T-cell (primary cell): ENCODE measurements around the gene COPE. TPM values are rescaled to one million over a fixed set of nuclear protein-coding genes. Genes with fewer than 3 reads are reported as not detected.

Experiments used
- ATAC-seq, 4 experiments: fragments of 200-7000 bp in 3 of 4; fragments of 150-1000 bp in 1 of 4; cut with Tn5 transposase; replicated peaks in 1 of 4; 1 replicate in 3 of 4; 2 replicates in 1 of 4; pipeline ENCODE4 v1.10.0; 2021; ENCODE audit warnings: moderate library complexity in 3 of 4, mild to moderate bottlenecking in 2 of 4, moderate number of reproducible peaks in 1 of 4
- CTCF ChIA-PET, 2 donors: fragments of 300-600 bp; sonication (Branson Sonifier 250); formaldehyde crosslinking; loops; one replicate each; lab custom pipeline; 2022; ENCODE audit warnings: antibody characterized with exemption in 2 of 2; lab: Charles Lee
- POLR2A ChIA-PET, 2 donors: fragments of 300-600 bp; sonication (Branson Sonifier 250); formaldehyde crosslinking; loops; one replicate each; lab custom pipeline; 2022; ENCODE audit warnings: antibody characterized with exemption in 2 of 2; lab: Charles Lee
- DNase-seq, 35 experiments: peaks; one replicate each; pipeline versions ENCODE4 v3.0.0 to v3.0.0-alpha.2; 2013 to 2023
- H3K27ac ChIP-seq: one replicate; pipeline ENCODE4 v1.5.1; 2013; ENCODE audit warnings: low read length
- H3K27me3 ChIP-seq, 2 experiments: replicated peaks in 1 of 2; 1 replicate in 1 of 2; 2 replicates in 1 of 2; pipeline versions ENCODE4 v1.6.1 to v1.7.0; 2013; ENCODE audit warnings: low read length in 1 of 2, mixed read lengths in 1 of 2; ENCODE audit not compliant: control insufficient read depth in 2 of 2, insufficient read depth in 2 of 2; ENCODE audit errors: extremely low read depth in 1 of 2
- H3K36me3 ChIP-seq, 2 donors: 1 replicate in 1 of 2; 2 replicates in 1 of 2; pipeline versions ENCODE4 v1.6.1 to v1.7.0; 2013; ENCODE audit warnings: low read length in 1 of 2; ENCODE audit not compliant: control insufficient read depth in 2 of 2, insufficient read depth in 1 of 2; ENCODE audit errors: extremely low read depth in 1 of 2
- H3K4me1 ChIP-seq, 2 experiments: 1 replicate in 1 of 2; 2 replicates in 1 of 2; pipeline versions ENCODE4 v1.6.1 to v1.7.0; 2013; ENCODE audit warnings: low read length in 2 of 2, mixed read lengths in 1 of 2; ENCODE audit not compliant: insufficient read depth in 2 of 2, control insufficient read depth in 1 of 2; ENCODE audit errors: extremely low read depth in 1 of 2
- H3K4me3 ChIP-seq, 2 donors: 1 replicate in 1 of 2; 2 replicates in 1 of 2; pipeline versions ENCODE4 v1.5.1 to v1.7.0; 2013; ENCODE audit warnings: mild to moderate bottlenecking in 2 of 2, low read length in 1 of 2, moderate library complexity in 1 of 2; ENCODE audit not compliant: control insufficient read depth in 1 of 2; ENCODE audit errors: extremely low read depth in 1 of 2
- H3K9me3 ChIP-seq: 2 replicates; pipeline ENCODE4 v1.7.0; 2013
- H3K27ac Mint-ChIP-seq, 2 donors: one replicate each; pipeline ENCODE4 v1.8.0; 2020 to 2021; ENCODE audit warnings: mild to moderate bottlenecking in 2 of 2, mixed read lengths in 2 of 2
- H3K27me3 Mint-ChIP-seq, 2 donors: one replicate each; pipeline ENCODE4 v1.8.0; 2021 to 2022; ENCODE audit warnings: mixed read lengths in 2 of 2
- H3K36me3 Mint-ChIP-seq: one replicate; pipeline ENCODE4 v1.8.0; 2021; ENCODE audit warnings: mixed read lengths
- H3K4me1 Mint-ChIP-seq, 3 donors: one replicate each; pipeline ENCODE4 v1.8.0; 2020 to 2022; ENCODE audit warnings: mixed read lengths in 3 of 3, mild to moderate bottlenecking in 1 of 3
- H3K4me3 Mint-ChIP-seq, 3 donors: one replicate each; pipeline ENCODE4 v1.8.0; 2020 to 2022; ENCODE audit warnings: mild to moderate bottlenecking in 3 of 3, mixed read lengths in 3 of 3, moderate library complexity in 3 of 3
- H3K9me3 Mint-ChIP-seq, 3 donors: one replicate each; pipeline ENCODE4 v1.8.0; 2020 to 2022; ENCODE audit warnings: mixed read lengths in 3 of 3
- WGBS: methylation state at CpG from one replicate; pipeline ENCODE4 v1.1.5; 2013; ENCODE audit warnings: missing lambda C conversion rate; ENCODE audit not compliant: insufficient coverage; 5-methylcytosine and 5-hydroxymethylcytosine counted together
- total RNA-seq, 35 experiments: library from RNA in 6 of 35; stranded (reverse) in 6 of 35; fragments of 120-200 nt in 1 of 35; gene quantifications; one replicate each; pipeline versions ENCODE4 v1.2.1 to v1.2.4 and lab custom pipeline; 2013 to 2026

Gene COPE
- total RNA-seq, 5 donors from 2014 or later (not counting 1 experiment from before 2014, with no cell fraction given): 148 to 222 (median 189) TPM

- DNase-seq (no peak), ATAC-seq (no peak)
- H3K4me3 ChIP-seq: no peak overlapping the region
- no peaks in the 10 kb centered on the region for H3K9me3 ChIP-seq
- CTCF ChIA-PET: no interaction called here
- Mint-ChIP-seq H3K9me3 (no peaks in the 10 kb centered on the region), H3K27ac (no peak overlapping the region), H3K4me3 (peak overlapping the region in 1 of 3 donors; percentile 75), H3K27me3 (peaks cover 8 to 10% of the 10 kb centered on the region in 2 donors), H3K4me1 (peaks cover 10 to 16% (median 15%) of the 10 kb centered on the region in 3 donors), H3K36me3 (peaks cover 10% of the 10 kb centered on the region)
- peaks cover 17% of the 10 kb centered on the region in 2 donors for H3K36me3 ChIP-seq
- no peak overlapping the region for H3K27ac ChIP-seq
- peaks cover 2 to 20% of the 10 kb centered on the region in 2 experiments for H3K4me1 ChIP-seq
- WGBS: no CpG with 5 or more reads among the region's 7 CpGs
- POLR2A ChIA-PET: no interaction called here
- peaks cover 0 to 18% of the 10 kb centered on the region in 2 experiments for H3K27me3 ChIP-seq
Measured at GRCh38 chr19:18871543-18871942, 47.6 kb downstream of the COPE start.

DNA sequence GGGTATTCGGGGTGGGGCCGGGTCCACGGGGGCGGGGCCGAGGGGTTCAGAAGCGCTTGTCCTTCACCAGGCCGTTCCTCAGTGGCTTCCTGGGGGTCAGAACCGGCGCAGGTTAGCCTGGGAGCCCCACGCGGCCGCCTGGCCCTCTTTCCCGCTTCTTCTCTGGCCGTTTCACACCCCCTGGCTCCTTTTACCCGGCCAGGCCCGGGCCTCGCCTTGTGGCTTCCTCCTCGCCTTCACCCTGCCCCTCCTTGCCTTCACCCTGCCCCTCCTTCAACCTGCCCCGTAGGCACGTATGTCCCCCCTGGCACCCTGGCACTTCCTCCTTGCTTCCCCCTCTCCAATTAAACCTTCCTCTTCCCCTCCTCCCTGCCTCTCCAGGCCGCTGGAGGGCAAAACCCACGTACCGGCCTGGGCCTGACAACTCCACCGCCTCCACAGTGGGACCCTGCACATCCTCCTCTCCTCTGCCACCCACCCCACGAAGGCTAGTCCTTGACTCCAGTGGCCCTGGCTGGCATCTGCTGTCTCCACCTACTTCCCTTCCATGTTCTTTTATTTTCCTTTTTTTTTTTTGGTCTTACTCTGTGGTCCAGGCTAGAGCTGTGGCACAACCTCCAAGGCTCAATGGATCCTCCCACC, 48.5 kb downstream of the COPE start:
- H3K36me3 ChIP-seq: peaks cover 22 to 25% of the 10 kb centered on the region in 2 donors
- peaks cover 0 to 18% of the 10 kb centered on the region in 2 experiments for H3K27me3 ChIP-seq
- ATAC-seq (no peak), DNase-seq (no peak)
- Mint-ChIP-seq H3K9me3 (no peaks in the 10 kb centered on the region), H3K27ac (no peak overlapping the region), H3K27me3 (peaks cover 8 to 10% of the 10 kb centered on the region in 2 donors), H3K36me3 (peaks cover 10% of the 10 kb centered on the region), H3K4me3 (peak overlapping the region in 2 of 3 donors; percentile 34 to 75), H3K4me1 (peaks cover 10 to 16% (median 15%) of the 10 kb centered on the region in 3 donors)
- no peaks in the 10 kb centered on the region for H3K9me3 ChIP-seq
- H3K4me1 ChIP-seq: peaks cover 2 to 26% of the 10 kb centered on the region in 2 experiments
- ChIA-PET POLR2A (no interaction called here), CTCF (no interaction called here)
- 28% methylated on average over 25 of the region's 25 CpGs for WGBS
- H3K4me3 ChIP-seq: no peak overlapping the region
- no peak overlapping the region for H3K27ac ChIP-seq

DNA sequence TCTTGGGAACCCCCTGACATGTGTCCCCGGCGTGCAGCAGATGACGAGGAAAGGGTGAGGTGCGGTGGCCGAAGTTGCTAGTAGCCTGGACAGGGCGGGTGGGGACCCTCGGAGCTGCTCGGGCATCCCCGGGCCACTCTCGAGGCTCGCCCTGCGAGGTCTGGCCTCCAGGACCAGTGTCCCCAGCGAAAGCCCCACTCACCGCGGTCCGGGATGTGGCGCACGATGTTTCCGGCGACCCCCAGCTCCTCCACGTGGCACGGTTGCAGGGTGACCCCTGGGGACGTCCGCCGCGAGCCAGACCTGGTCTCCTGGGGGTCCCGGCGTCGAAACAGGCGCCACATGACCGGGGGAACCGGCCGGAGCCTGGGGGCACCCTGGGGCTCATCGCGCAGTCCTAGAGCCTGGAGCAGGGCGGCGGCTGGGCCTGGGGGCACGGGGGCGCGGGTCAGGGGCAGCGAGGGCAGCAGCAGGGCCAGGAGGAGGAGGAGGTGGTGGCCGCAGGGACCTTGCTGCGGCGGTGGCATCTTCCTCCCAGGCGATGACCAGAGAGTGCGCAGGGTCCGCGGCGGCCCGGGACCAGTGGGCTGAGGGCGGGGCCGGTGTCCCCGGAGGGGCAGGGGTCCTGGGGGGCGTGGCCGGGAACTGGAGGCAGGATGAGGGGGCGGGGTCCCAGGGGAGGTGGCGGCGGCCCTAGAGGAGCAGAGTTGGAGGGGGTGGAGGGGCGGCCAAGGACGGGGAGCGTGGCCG, 49.2 kb downstream of the COPE start:
- 20% methylated on average over 46 of the region's 62 CpGs for WGBS
- no peak overlapping the region for H3K27ac ChIP-seq
- peaks cover 0 to 18% of the 10 kb centered on the region in 2 experiments for H3K27me3 ChIP-seq
- no peak overlapping the region for H3K27ac Mint-ChIP-seq
- H3K9me3 Mint-ChIP-seq: no peaks in the 10 kb centered on the region
- peaks cover 10% of the 10 kb centered on the region for H3K36me3 Mint-ChIP-seq
- CTCF ChIA-PET: no interaction called here
- H3K36me3 ChIP-seq: peaks cover 25 to 32% of the 10 kb centered on the region in 2 donors
- H3K9me3 ChIP-seq: no peaks in the 10 kb centered on the region
- no peak for ATAC-seq
- no peak overlapping the region for H3K4me3 ChIP-seq
- DNase-seq: no peak
- peaks cover 2 to 26% of the 10 kb centered on the region in 2 experiments for H3K4me1 ChIP-seq
- H3K4me3 Mint-ChIP-seq: no peak overlapping the region
- POLR2A ChIA-PET: no interaction called here
- H3K27me3 Mint-ChIP-seq: peaks cover 8 to 10% of the 10 kb centered on the region in 2 donors
- H3K4me1 Mint-ChIP-seq: peaks cover 10 to 16% (median 15%) of the 10 kb centered on the region in 3 donors

GRCh38 chr19:18869023-18869618, 50.1 kb downstream of the COPE start:
- H3K4me3 ChIP-seq: no peak overlapping the region
- DNase-seq (no peak), ATAC-seq (no peak)
- 54% methylated on average over 60 of the region's 71 CpGs for WGBS
- peaks cover 5 to 10% of the 10 kb centered on the region in 2 donors for H3K27me3 Mint-ChIP-seq
- H3K4me3 Mint-ChIP-seq: no peak overlapping the region
- POLR2A ChIA-PET: no interaction called here
- H3K9me3 Mint-ChIP-seq: no peaks in the 10 kb centered on the region
- peaks cover 28 to 41% of the 10 kb centered on the region in 2 donors for H3K36me3 ChIP-seq
- peaks cover 0 to 18% of the 10 kb centered on the region in 2 experiments for H3K27me3 ChIP-seq
- H3K4me1 Mint-ChIP-seq: peaks cover 10 to 16% (median 15%) of the 10 kb centered on the region in 3 donors
- no peaks in the 10 kb centered on the region for H3K9me3 ChIP-seq
- H3K36me3 Mint-ChIP-seq: peaks cover 13% of the 10 kb centered on the region
- peaks cover 2 to 26% of the 10 kb centered on the region in 2 experiments for H3K4me1 ChIP-seq
- H3K27ac Mint-ChIP-seq: no peak overlapping the region
- CTCF ChIA-PET: no interaction called here
- H3K27ac ChIP-seq: no peak overlapping the region

DNA sequence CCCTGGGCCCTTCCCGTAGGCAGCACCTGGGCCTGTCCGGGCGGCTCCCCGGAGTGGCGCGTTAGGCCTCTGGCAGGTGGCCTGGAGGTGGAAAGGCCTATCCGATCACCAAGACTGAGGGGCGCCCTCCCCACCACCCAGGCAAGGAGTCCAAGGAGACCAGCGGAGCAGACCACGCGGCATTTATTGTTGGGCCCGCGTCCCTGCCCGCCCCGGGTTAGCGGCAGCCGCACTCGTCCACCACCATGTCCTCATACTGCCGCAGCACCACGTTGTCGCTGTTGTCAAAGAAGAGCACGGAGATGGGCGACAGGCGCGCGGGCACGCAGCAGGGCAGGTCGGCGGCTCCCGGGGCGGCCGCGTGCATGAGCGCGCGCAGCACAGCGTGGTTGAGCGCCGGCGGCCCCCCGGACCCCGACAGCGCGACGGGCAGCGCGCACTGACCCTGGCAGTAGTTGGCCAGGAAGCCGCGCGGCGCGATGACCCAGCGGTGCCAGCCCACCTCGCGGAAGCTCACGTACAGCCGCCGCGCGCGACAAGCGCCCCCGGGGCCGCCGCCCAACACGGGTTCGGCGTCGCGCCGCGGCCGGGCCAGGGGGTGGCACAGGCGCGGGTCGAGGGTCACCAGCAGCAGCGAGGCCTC, 50.7 kb downstream of the COPE start:
- Histone ChIP-seq H3K27ac (no peak overlapping the region), H3K4me1 (peaks cover 2 to 26% of the 10 kb centered on the region in 2 experiments), H3K4me3 (no peak overlapping the region), H3K9me3 (no peaks in the 10 kb centered on the region), H3K27me3 (peaks cover 0 to 20% of the 10 kb centered on the region in 2 experiments), H3K36me3 (peaks cover 31 to 47% of the 10 kb centered on the region in 2 donors)
- ATAC-seq (no peak), DNase-seq (no peak)
- 91% methylated on average over 76 of the region's 77 CpGs for WGBS
- CTCF ChIA-PET: no interaction called here
- Mint-ChIP-seq H3K4me3 (no peak overlapping the region), H3K36me3 (peaks cover 17% of the 10 kb centered on the region), H3K27ac (no peak overlapping the region), H3K9me3 (no peaks in the 10 kb centered on the region), H3K4me1 (peaks cover 10 to 16% (median 15%) of the 10 kb centered on the region in 3 donors), H3K27me3 (peaks cover 5 to 10% of the 10 kb centered on the region in 2 donors)
- POLR2A ChIA-PET: no interaction called here

DNA sequence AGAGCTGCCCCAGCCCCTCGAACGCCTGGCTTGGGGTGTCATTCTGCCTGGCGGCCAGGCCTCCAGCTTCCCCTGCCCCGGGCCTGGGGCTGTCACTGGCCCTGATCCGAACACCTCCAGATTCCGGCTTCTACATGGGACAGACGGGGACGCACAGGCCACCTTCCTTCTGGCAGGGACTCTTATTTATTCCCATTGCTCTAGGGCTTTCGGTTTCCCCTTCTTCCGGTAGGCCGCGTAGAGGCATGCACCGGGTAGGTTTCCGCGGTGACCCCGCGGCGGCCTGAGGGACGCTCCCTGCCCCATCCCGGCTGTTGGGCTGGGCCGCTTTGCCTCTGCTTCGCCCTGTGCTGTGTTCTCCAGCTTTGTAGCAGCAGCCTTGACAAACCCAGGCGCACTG, 51.4 kb downstream of the COPE start:
- CTCF ChIA-PET: no interaction called here
- Histone ChIP-seq H3K27me3 (peaks cover 0 to 20% of the 10 kb centered on the region in 2 experiments), H3K27ac (no peak overlapping the region), H3K4me3 (no peak overlapping the region), H3K36me3 (peaks cover 35 to 54% of the 10 kb centered on the region in 2 donors), H3K9me3 (no peaks in the 10 kb centered on the region), H3K4me1 (peaks cover 2 to 26% of the 10 kb centered on the region in 2 experiments)
- ATAC-seq: no peak
- Mint-ChIP-seq H3K27ac (no peak overlapping the region), H3K4me3 (no peak overlapping the region), H3K27me3 (peaks cover 5 to 10% of the 10 kb centered on the region in 2 donors), H3K4me1 (peaks cover 10 to 16% (median 15%) of the 10 kb centered on the region in 3 donors), H3K36me3 (peaks cover 17% of the 10 kb centered on the region), H3K9me3 (no peaks in the 10 kb centered on the region)
- DNase-seq: no peak
- POLR2A ChIA-PET: no interaction called here
- 96% methylated on average over 22 of the region's 23 CpGs for WGBS
